PC-9 (cell line): ENCODE results near the gene C9orf78. TPM values are rescaled to one million over a fixed set of nuclear protein-coding genes. Genes with fewer than 3 reads are reported as not detected.

Source experiments
- BruUV-seq: library from RNA; stranded (reverse); fragments of 400-500 nt; replicated peaks from 2 replicates; lab custom pipeline; 2021; lab: Mats Ljungman, UMichigan
- CTCF ChIA-PET: fragments of 300-600 bp; sonication (Branson Sonifier 250); formaldehyde crosslinking; loops from one replicate; lab custom pipeline; 2022; ENCODE audit warnings: antibody characterized with exemption; lab: Charles Lee
- POLR2A ChIA-PET: fragments of 300-600 bp; sonication (Branson Sonifier 250); formaldehyde crosslinking; loops from one replicate; lab custom pipeline; 2022; ENCODE audit warnings: antibody characterized with exemption; ENCODE audit not compliant: unreplicated experiment; lab: Charles Lee
- DNase-seq, 2 experiments: peaks; one replicate each; pipeline versions ENCODE4 v3.0.0 to v3.0.0-alpha.2; 2015 to 2022; ENCODE audit warnings: mixed read lengths in 1 of 2
- H2AFZ ChIP-seq: fragments of 200-600 bp; sonication (generic); 2 replicates; pipeline ENCODE4 v1.8.1; 2017; ENCODE audit warnings: antibody characterized with exemption
- H3F3A ChIP-seq: fragments of 200-600 bp; sonication (generic); 2 replicates; pipeline ENCODE4 v1.8.1; 2017; ENCODE audit warnings: antibody characterized with exemption, mild to moderate bottlenecking, low read depth; ENCODE audit not compliant: insufficient read depth
- H3K27ac ChIP-seq: fragments of 200-600 bp; sonication (generic); 2 replicates; pipeline ENCODE4 v1.6.1; 2016; ENCODE audit warnings: mixed run types
- H3K27me3 ChIP-seq: fragments of 200-600 bp; sonication (generic); 2 replicates; pipeline ENCODE4 v1.6.1; 2016; ENCODE audit warnings: low read depth, mixed run types; ENCODE audit not compliant: insufficient read depth
- H3K36me3 ChIP-seq: fragments of 200-600 bp; sonication (generic); 2 replicates; pipeline ENCODE4 v1.6.1; 2016; ENCODE audit warnings: low read depth, mixed run types
- H3K4me1 ChIP-seq: fragments of 200-600 bp; sonication (generic); replicated peaks from 2 replicates; pipeline ENCODE4 v1.6.1; 2016; ENCODE audit warnings: mixed run types; ENCODE audit not compliant: insufficient read depth
- H3K4me2 ChIP-seq: fragments of 200-600 bp; sonication (generic); 2 replicates; pipeline ENCODE4 v1.6.1; 2017; ENCODE audit warnings: mixed run types
- H3K4me3 ChIP-seq: fragments of 200-600 bp; sonication (generic); 2 replicates; pipeline ENCODE4 v1.6.1; 2016; ENCODE audit warnings: mixed run types
- H3K79me2 ChIP-seq: fragments of 200-600 bp; sonication (generic); 2 replicates; pipeline ENCODE4 v1.6.1; 2017; ENCODE audit warnings: low read depth, mixed run types
- H3K9me2 ChIP-seq: fragments of 200-600 bp; sonication (generic); 2 replicates; pipeline ENCODE4 v1.8.1; 2017; ENCODE audit warnings: mild to moderate bottlenecking; ENCODE audit not compliant: insufficient read depth
- H3K9me3 ChIP-seq: fragments of 200-600 bp; sonication (generic); 2 replicates; pipeline ENCODE4 v1.8.1; 2016; ENCODE audit warnings: low read depth; ENCODE audit not compliant: insufficient read depth
- H4K20me1 ChIP-seq: fragments of 200-600 bp; sonication (generic); 2 replicates; pipeline ENCODE4 v1.8.1; 2017; ENCODE audit not compliant: insufficient read depth
- CTCF ChIP-seq: fragments of 200-600 bp; sonication (generic); conservative IDR thresholded peaks from 2 replicates; pipeline ENCODE4 v1.6.1; 2017; ENCODE audit warnings: mixed run types, antibody characterized with exemption, mild to moderate bottlenecking, moderate library complexity
- EZH2 ChIP-seq: fragments of 200-600 bp; sonication (generic); IDR thresholded peaks from 2 replicates; pipeline ENCODE4 v1.8.0; 2017; ENCODE audit warnings: antibody characterized with exemption, low read depth
- intact Hi-C: fragments of 100-400 bp; cut with micrococcal nuclease; formaldehyde crosslinking; loops from one replicate; pipeline ENCODE4 v1.10.0; 2022; ENCODE audit not compliant: unreplicated experiment
- total RNA-seq: library from RNA; stranded (reverse); gene quantifications from 2 replicates; pipeline ENCODE4 v1.2.3, GENCODE V29; 2021

C9orf78 gene
- total RNA-seq, 1 experiment from 2014 or later, result 51.7 TPM

GRCh38 chr9:129832982-129833381 lies 2.1 kb downstream of the C9orf78 start:
- intact Hi-C loops, result no loop called here
- ChIA-PET POLR2A (no interaction called here), CTCF (interaction anchor here (0.7 kb wide), 1 partner anchor 34 kb away, joined by 3 read pairs; no protein-coding TSS in a partner anchor)
- Histone ChIP-seq H3K27ac (no peak overlapping the region), H4K20me1 (no peaks in the 10 kb centered on the region), H3K36me3 (peaks cover 13% of the 10 kb centered on the region), H3F3A (no peaks in the 10 kb centered on the region; the same call in 1 of the 2 replicates), H3K4me2 (no peak overlapping the region), H2AFZ (no peak overlapping the region), H3K9me3 (no peaks in the 10 kb centered on the region), H3K79me2 (peaks cover 32% of the 10 kb centered on the region), H3K9me2 (no peaks in the 10 kb centered on the region), H3K27me3 (no peaks in the 10 kb centered on the region), H3K4me3 (no peak overlapping the region), H3K4me1 (peaks cover 15% of the 10 kb centered on the region)
- no peak for TF ChIP-seq CTCF
- TF ChIP-seq EZH2, result no peak
- BruUV-seq, result no TSS peak
- no peak for DNase-seq

- Histone ChIP-seq H4K20me1 (no peaks in the 10 kb centered on the region), H3K4me1 (peaks cover 5% of the 10 kb centered on the region), H3K9me2 (no peaks in the 10 kb centered on the region), H3K27me3 (no peaks in the 10 kb centered on the region), H3K4me2 (no peak overlapping the region), H3K36me3 (peaks cover 17% of the 10 kb centered on the region), H2AFZ (no peak overlapping the region), H3K27ac (no peak overlapping the region), H3K9me3 (no peaks in the 10 kb centered on the region), H3F3A (peaks cover 21% of the 10 kb centered on the region; the same call in 1 of the 2 replicates), H3K4me3 (no peak overlapping the region), H3K79me2 (peaks cover 9% of the 10 kb centered on the region)
- ChIA-PET POLR2A (no interaction called here), CTCF (no interaction called here)
- no peak for DNase-seq
- BruUV-seq, result no TSS peak
- intact Hi-C loops, result no loop called here
- TF ChIP-seq EZH2 (no peak), CTCF (no peak)
Measured at GRCh38 chr9:129828969-129829368, 6.1 kb downstream of the C9orf78 start.

- no peak overlapping the region for H2AFZ ChIP-seq
- no peak for TF ChIP-seq CTCF
- TF ChIP-seq EZH2, result no peak
- DNase-seq, result no peak
- peaks cover 17% of the 10 kb centered on the region for H3K36me3 ChIP-seq
- no peaks in the 10 kb centered on the region; the same call in 1 of the 2 replicates for H3K4me1 ChIP-seq
- H3K9me3 ChIP-seq, result no peaks in the 10 kb centered on the region
- no TSS peak for BruUV-seq
- no peak overlapping the region for H3K27ac ChIP-seq
- no peak overlapping the region for H3K4me2 ChIP-seq
- no peaks in the 10 kb centered on the region for H4K20me1 ChIP-seq
- ChIA-PET POLR2A (no interaction called here), CTCF (no interaction called here)
- 0 out of 2 replicates have a peak, but pooled peaks cover 2% of the 10 kb centered on the region for H3K79me2 ChIP-seq
- H3K4me3 ChIP-seq, result no peak overlapping the region
- intact Hi-C loops, result no loop called here
- no peaks in the 10 kb centered on the region for H3K9me2 ChIP-seq
- H3F3A ChIP-seq, result peaks cover 21% of the 10 kb centered on the region; the same call in 1 of the 2 replicates
- no peaks in the 10 kb centered on the region for H3K27me3 ChIP-seq
Measured at GRCh38 chr9:129828051-129828450, 7.0 kb downstream of the C9orf78 start.
